Osteoblast (primary cell): Measurements from ENCODE around the gene CENPB. TPM values are rescaled to one million over a fixed set of nuclear protein-coding genes. Genes with fewer than 3 reads are reported as not detected.

ENCODE experiments used
- DNase-seq: peaks from one replicate; pipeline ENCODE4 v3.0.0; 2011; ENCODE audit warnings: low spot score, mixed read lengths; ENCODE audit not compliant: insufficient read length; ENCODE audit errors: missing footprints
- H2AFZ ChIP-seq: 2 replicates; pipeline ENCODE4 v1.6.0; 2011; ENCODE audit warnings: mild to moderate bottlenecking, low read length
- H3K27ac ChIP-seq: 2 replicates; pipeline ENCODE4 v1.5.1; 2011; ENCODE audit warnings: mild to moderate bottlenecking, low read depth, low read length, moderate library complexity
- H3K27me3 ChIP-seq: 2 replicates; pipeline ENCODE4 v1.6.0; 2012; ENCODE audit warnings: mild to moderate bottlenecking, control low read depth, inconsistent platforms, low read length, moderate library complexity; ENCODE audit not compliant: insufficient read depth
- H3K36me3 ChIP-seq: 2 replicates; pipeline ENCODE4 v1.5.1; 2011; ENCODE audit warnings: mild to moderate bottlenecking, low read length, control low read depth, moderate library complexity; ENCODE audit not compliant: insufficient read depth
- H3K4me1 ChIP-seq: 2 replicates; pipeline ENCODE4 v1.5.1; 2011; ENCODE audit warnings: mild to moderate bottlenecking, low read length, control low read depth, moderate library complexity; ENCODE audit not compliant: insufficient read depth
- H3K4me2 ChIP-seq: 2 replicates; pipeline ENCODE4 v1.6.0; 2011; ENCODE audit warnings: mild to moderate bottlenecking, low read length; ENCODE audit not compliant: insufficient read depth
- H3K4me3 ChIP-seq: fragments of 200-600 bp; sonication (generic); 3 replicates; pipeline ENCODE4 v1.5.1; 2012; ENCODE audit warnings: mild to moderate bottlenecking, low read length, inconsistent platforms; ENCODE audit not compliant: insufficient read depth
- H3K79me2 ChIP-seq: 2 replicates; pipeline ENCODE4 v1.6.0; 2012; ENCODE audit warnings: mild to moderate bottlenecking, low read length, control low read depth, inconsistent platforms; ENCODE audit not compliant: insufficient read depth
- H3K9me3 ChIP-seq: 2 replicates; pipeline ENCODE4 v1.5.1; 2011; ENCODE audit warnings: low read depth, low read length, control low read depth
- H4K20me1 ChIP-seq: 2 replicates; pipeline ENCODE4 v1.6.0; 2012; ENCODE audit warnings: mild to moderate bottlenecking, low read length, control low read depth; ENCODE audit not compliant: insufficient read depth
- total RNA-seq: library from RNA; depleted of rRNA; stranded (reverse); fragments of >200 nt; gene quantifications from 2 replicates; pipeline ENCODE4 v1.2.3, GENCODE V29; 2012
- TF ChIP-seq, protein P1 (sequence below): IDR thresholded peaks from 2 replicates; pipeline ENCODE4 v1.5.1; 2011; ENCODE audit warnings: mild to moderate bottlenecking, low read depth, low read length, moderate library complexity; ENCODE audit errors: extremely low read depth

Gene CENPB
- total RNA-seq, 1 donor = 95.5 TPM

GRCh38 chr20:3777716-3778629 lies 8.6 kb downstream of the CENPB start:
- TF ChIP-seq, protein P1, sequence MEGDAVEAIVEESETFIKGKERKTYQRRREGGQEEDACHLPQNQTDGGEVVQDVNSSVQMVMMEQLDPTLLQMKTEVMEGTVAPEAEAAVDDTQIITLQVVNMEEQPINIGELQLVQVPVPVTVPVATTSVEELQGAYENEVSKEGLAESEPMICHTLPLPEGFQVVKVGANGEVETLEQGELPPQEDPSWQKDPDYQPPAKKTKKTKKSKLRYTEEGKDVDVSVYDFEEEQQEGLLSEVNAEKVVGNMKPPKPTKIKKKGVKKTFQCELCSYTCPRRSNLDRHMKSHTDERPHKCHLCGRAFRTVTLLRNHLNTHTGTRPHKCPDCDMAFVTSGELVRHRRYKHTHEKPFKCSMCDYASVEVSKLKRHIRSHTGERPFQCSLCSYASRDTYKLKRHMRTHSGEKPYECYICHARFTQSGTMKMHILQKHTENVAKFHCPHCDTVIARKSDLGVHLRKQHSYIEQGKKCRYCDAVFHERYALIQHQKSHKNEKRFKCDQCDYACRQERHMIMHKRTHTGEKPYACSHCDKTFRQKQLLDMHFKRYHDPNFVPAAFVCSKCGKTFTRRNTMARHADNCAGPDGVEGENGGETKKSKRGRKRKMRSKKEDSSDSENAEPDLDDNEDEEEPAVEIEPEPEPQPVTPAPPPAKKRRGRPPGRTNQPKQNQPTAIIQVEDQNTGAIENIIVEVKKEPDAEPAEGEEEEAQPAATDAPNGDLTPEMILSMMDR = no peak
- Histone ChIP-seq H2AFZ (peak overlapping the region; percentile 98), H3K4me3 (peak overlapping the region; percentile 78), H3K4me1 (peaks cover 16% of the 10 kb centered on the region), H4K20me1 (peaks cover 11% of the 10 kb centered on the region), H3K9me3 (no peaks in the 10 kb centered on the region), H3K79me2 (peaks cover 3% of the 10 kb centered on the region), H3K36me3 (no peaks in the 10 kb centered on the region), H3K27me3 (peaks cover 6% of the 10 kb centered on the region), H3K4me2 (peak overlapping the region; percentile 94), H3K27ac (no peak overlapping the region)
- DNase-seq = peak; percentile 97

GRCh38 chr20:3777381-3777715 lies 9.2 kb downstream of the CENPB start:
- no peaks in the 10 kb centered on the region for H3K79me2 ChIP-seq
- H4K20me1 ChIP-seq = peaks cover 5% of the 10 kb centered on the region
- H3K27ac ChIP-seq = no peak overlapping the region
- peaks cover 6% of the 10 kb centered on the region for H3K27me3 ChIP-seq
- H3K4me2 ChIP-seq = peak overlapping the region; percentile 94
- peak overlapping the region; percentile 78 for H3K4me3 ChIP-seq
- H3K9me3 ChIP-seq = no peaks in the 10 kb centered on the region
- H3K36me3 ChIP-seq = no peaks in the 10 kb centered on the region
- TF ChIP-seq, protein P1 = no peak
- no peak for DNase-seq
- peak overlapping the region; percentile 98 for H2AFZ ChIP-seq
- H3K4me1 ChIP-seq = peaks cover 16% of the 10 kb centered on the region

DNA sequence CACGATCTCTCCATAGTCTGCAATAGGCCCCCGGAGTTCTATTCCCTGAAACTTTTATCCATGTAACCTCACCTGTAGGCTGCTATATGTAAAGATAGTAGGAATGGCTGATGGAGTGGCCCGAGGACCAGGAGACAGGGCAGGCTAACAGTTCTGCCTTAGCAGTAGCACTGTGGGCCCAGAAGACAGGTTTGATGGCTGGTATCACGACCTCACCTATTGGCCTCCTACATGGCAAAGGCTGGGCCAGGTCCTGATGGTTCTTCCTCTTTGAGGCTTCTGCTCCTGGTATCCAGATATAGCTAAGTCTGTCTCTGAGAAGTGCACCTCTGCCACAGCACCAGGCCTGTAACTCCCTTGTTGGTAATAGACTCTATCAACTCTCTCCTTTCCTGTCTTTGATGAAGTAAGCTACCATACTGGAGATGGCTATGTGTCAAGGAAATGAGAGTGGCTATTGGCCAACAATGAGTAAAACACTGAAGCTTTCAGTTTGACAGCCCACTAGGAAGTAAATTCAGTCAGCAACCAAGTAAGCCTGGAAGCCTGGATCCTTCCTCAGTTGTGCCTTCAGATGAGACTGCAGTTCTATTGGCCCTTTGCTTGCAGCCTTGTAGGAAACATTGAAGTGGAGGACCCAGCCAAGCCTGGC lies 11.0 kb downstream of the CENPB start:
- Histone ChIP-seq H4K20me1 (no peaks in the 10 kb centered on the region), H3K27ac (no peak overlapping the region), H3K4me3 (no peak overlapping the region), H2AFZ (no peak overlapping the region), H3K36me3 (no peaks in the 10 kb centered on the region), H3K4me2 (no peak overlapping the region), H3K79me2 (no peaks in the 10 kb centered on the region), H3K9me3 (no peaks in the 10 kb centered on the region), H3K27me3 (peaks cover 6% of the 10 kb centered on the region), H3K4me1 (peaks cover 11% of the 10 kb centered on the region)
- TF ChIP-seq, protein P1 = no peak
- DNase-seq = peak; percentile 45

GRCh38 chr20:3771552-3772058 lies 14.9 kb downstream of the CENPB start:
- TF ChIP-seq, protein P1 = no peak
- H3K4me1 ChIP-seq = peaks cover 30% of the 10 kb centered on the region
- no peak overlapping the region for H3K27ac ChIP-seq

More at GRCh38 chr20:3771552-3772058, 14.9 kb downstream of the CENPB start:
- no peak overlapping the region for H2AFZ ChIP-seq
- H3K4me2 ChIP-seq = no peak overlapping the region
- H3K9me3 ChIP-seq = no peaks in the 10 kb centered on the region
- no peaks in the 10 kb centered on the region for H4K20me1 ChIP-seq
- no peak overlapping the region for H3K4me3 ChIP-seq
- DNase-seq = no peak
- H3K36me3 ChIP-seq = no peaks in the 10 kb centered on the region
- H3K79me2 ChIP-seq = peaks cover 9% of the 10 kb centered on the region
- no peaks in the 10 kb centered on the region for H3K27me3 ChIP-seq
